ENCODE data around the gene CCDC127. TPM values are rescaled to one million over a fixed set of nuclear protein-coding genes. Genes with fewer than 3 reads are reported as not detected.
A peak's percentile ranks its signal among the peaks of the same experiment; 100 is the strongest.

Gene CCDC127
- total and polyA plus RNA-seq, 4 donors = 2.1 to 6.7 (median 4.2) TPM

- WGBS, 2 donors = 36% methylated on average over 16 of the region's 16 CpGs
- intact Hi-C loops (cut with DNase I) = no loop called here
- Histone ChIP-seq H3K36me3 (ENCODE audit: control insufficient read depth in 1 of 2, insufficient read depth in 2 of 2, low read length in 1 of 2) (no peaks in the 10 kb centered on the region), H3K27ac (ENCODE audit: low read depth in 1 of 2, low read length in 2 of 2) (no peak overlapping the region), H3K4me3 (ENCODE audit: low read length in 2 of 2) (no peak overlapping the region), H3K27me3 (ENCODE audit: control insufficient read depth in 1 of 2, insufficient read depth in 2 of 2, low read length in 1 of 2) (no peaks in the 10 kb centered on the region), H3K4me1 (ENCODE audit: control insufficient read depth in 1 of 2, insufficient read depth in 2 of 2, low read length in 2 of 2) (no peaks in the 10 kb centered on the region), H3K9me3 (ENCODE audit: control insufficient read depth, low read length) (no peaks in the 10 kb centered on the region)
- DNase-seq = peak in 1 of 2 donors; percentile 75
- ATAC-seq (ENCODE audit: low FRiP score) = no peak
These were observed 27.5 kb downstream of the CCDC127 start for GRCh38 chr5:190366-191035.

GRCh38 chr5:189976-190365 is 28.0 kb downstream of the CCDC127 start:
- peak; percentile 42 to 64 for DNase-seq
- Histone ChIP-seq H3K4me3 (ENCODE audit: low read length in 2 of 2) (no peak overlapping the region), H3K27me3 (ENCODE audit: control insufficient read depth in 1 of 2, insufficient read depth in 2 of 2, low read length in 1 of 2) (no peaks in the 10 kb centered on the region), H3K27ac (ENCODE audit: low read depth in 1 of 2, low read length in 2 of 2) (no peak overlapping the region), H3K4me1 (ENCODE audit: control insufficient read depth in 1 of 2, insufficient read depth in 2 of 2, low read length in 2 of 2) (no peaks in the 10 kb centered on the region), H3K9me3 (ENCODE audit: control insufficient read depth, low read length) (no peaks in the 10 kb centered on the region), H3K36me3 (ENCODE audit: control insufficient read depth in 1 of 2, insufficient read depth in 2 of 2, low read length in 1 of 2) (no peaks in the 10 kb centered on the region)
- intact Hi-C loops (cut with DNase I) = no loop called here
- ATAC-seq (ENCODE audit: low FRiP score) = no peak
- 71 to 78% methylated on average over 11 of the region's 11 CpGs for WGBS, 2 donors

- H3K9me3 ChIP-seq (ENCODE audit: control insufficient read depth, low read length) = no peaks in the 10 kb centered on the region
- intact Hi-C loops (cut with DNase I) = no loop called here
- no peaks in the 10 kb centered on the region for H3K27me3 ChIP-seq (ENCODE audit: control insufficient read depth in 1 of 2, insufficient read depth in 2 of 2, low read length in 1 of 2)
- no peak overlapping the region for H3K27ac ChIP-seq (ENCODE audit: low read depth in 1 of 2, low read length in 2 of 2)
- no peak for ATAC-seq (ENCODE audit: low FRiP score)
- H3K4me3 ChIP-seq (ENCODE audit: low read length in 2 of 2) = no peak overlapping the region
- H3K4me1 ChIP-seq (ENCODE audit: control insufficient read depth in 1 of 2, insufficient read depth in 2 of 2, low read length in 2 of 2) = no peaks in the 10 kb centered on the region
- 84 to 97% methylated on average over 10 of the region's 10 CpGs for WGBS, 2 donors
- DNase-seq = peak in 1 of 2 donors; percentile 35
- H3K36me3 ChIP-seq (ENCODE audit: control insufficient read depth in 1 of 2, insufficient read depth in 2 of 2, low read length in 1 of 2) = no peaks in the 10 kb centered on the region
These were observed 28.5 kb downstream of the CCDC127 start for GRCh38 chr5:189486-189885.

- no peaks in the 10 kb centered on the region for H3K9me3 ChIP-seq (ENCODE audit: control insufficient read depth, low read length)
- WGBS, 2 donors = 37 to 42% methylated on average over 37 of the region's 37 CpGs
- ATAC-seq (ENCODE audit: low FRiP score) (peak; percentile 86), DNase-seq (peak; percentile 90 to 96)
- intact Hi-C loops (cut with DNase I) = no loop called here
- no peak overlapping the region for H3K27ac ChIP-seq (ENCODE audit: low read depth in 1 of 2, low read length in 2 of 2)
- H3K36me3 ChIP-seq (ENCODE audit: control insufficient read depth in 1 of 2, insufficient read depth in 2 of 2, low read length in 1 of 2) = no peaks in the 10 kb centered on the region
- no peaks in the 10 kb centered on the region for H3K4me1 ChIP-seq (ENCODE audit: control insufficient read depth in 1 of 2, insufficient read depth in 2 of 2, low read length in 2 of 2)
- no peaks in the 10 kb centered on the region for H3K27me3 ChIP-seq (ENCODE audit: control insufficient read depth in 1 of 2, insufficient read depth in 2 of 2, low read length in 1 of 2)
- no peak overlapping the region for H3K4me3 ChIP-seq (ENCODE audit: low read length in 2 of 2)
These were observed 29.2 kb downstream of the CCDC127 start for GRCh38 chr5:188488-189481.

GRCh38 chr5:187617-188451 is 30.1 kb downstream of the CCDC127 start:
- no peaks in the 10 kb centered on the region for H3K36me3 ChIP-seq (ENCODE audit: control insufficient read depth in 1 of 2, insufficient read depth in 2 of 2, low read length in 1 of 2)
- intact Hi-C loops (cut with DNase I) = no loop called here
- 50 to 57% methylated on average over 20 to 21 of the region's 21 CpGs for WGBS, 2 donors
- H3K4me1 ChIP-seq (ENCODE audit: control insufficient read depth in 1 of 2, insufficient read depth in 2 of 2, low read length in 2 of 2) = no peaks in the 10 kb centered on the region
- DNase-seq (peak; percentile 52 to 71), ATAC-seq (ENCODE audit: low FRiP score) (no peak)
- H3K9me3 ChIP-seq (ENCODE audit: control insufficient read depth, low read length) = no peaks in the 10 kb centered on the region
- no peak overlapping the region for H3K4me3 ChIP-seq (ENCODE audit: low read length in 2 of 2)
- no peaks in the 10 kb centered on the region for H3K27me3 ChIP-seq (ENCODE audit: control insufficient read depth in 1 of 2, insufficient read depth in 2 of 2, low read length in 1 of 2)
- no peak overlapping the region for H3K27ac ChIP-seq (ENCODE audit: low read depth in 1 of 2, low read length in 2 of 2)

- Histone ChIP-seq H3K27ac (ENCODE audit: low read depth in 1 of 2, low read length in 2 of 2) (no peak overlapping the region), H3K27me3 (ENCODE audit: control insufficient read depth in 1 of 2, insufficient read depth in 2 of 2, low read length in 1 of 2) (no peaks in the 10 kb centered on the region), H3K9me3 (ENCODE audit: control insufficient read depth, low read length) (no peaks in the 10 kb centered on the region), H3K4me1 (ENCODE audit: control insufficient read depth in 1 of 2, insufficient read depth in 2 of 2, low read length in 2 of 2) (no peaks in the 10 kb centered on the region), H3K4me3 (ENCODE audit: low read length in 2 of 2) (no peak overlapping the region), H3K36me3 (ENCODE audit: control insufficient read depth in 1 of 2, insufficient read depth in 2 of 2, low read length in 1 of 2) (no peaks in the 10 kb centered on the region)
- DNase-seq = peak; percentile 29 to 64
- 83 to 86% methylated on average over 13 of the region's 13 CpGs for WGBS, 2 donors
- intact Hi-C loops (cut with DNase I) = no loop called here
- ATAC-seq (ENCODE audit: low FRiP score) = no peak
These were observed 30.9 kb downstream of the CCDC127 start for GRCh38 chr5:187042-187431.

- 91 to 95% methylated on average over 28 of the region's 28 CpGs for whole genome bisulfite sequencing, 2 donors
- Histone ChIP-seq H3K27ac (ENCODE audit: low read depth in 1 of 2, low read length in 2 of 2) (no peak overlapping the region), H3K36me3 (ENCODE audit: control insufficient read depth in 1 of 2, insufficient read depth in 2 of 2, low read length in 1 of 2) (no peaks in the 10 kb centered on the region), H3K4me1 (ENCODE audit: control insufficient read depth in 1 of 2, insufficient read depth in 2 of 2, low read length in 2 of 2) (no peaks in the 10 kb centered on the region), H3K4me3 (ENCODE audit: low read length in 2 of 2) (no peak overlapping the region), H3K9me3 (ENCODE audit: control insufficient read depth, low read length) (no peaks in the 10 kb centered on the region), H3K27me3 (ENCODE audit: control insufficient read depth in 1 of 2, insufficient read depth in 2 of 2, low read length in 1 of 2) (no peaks in the 10 kb centered on the region)
- ATAC-seq (ENCODE audit: low FRiP score) = no peak
- intact Hi-C loops (cut with DNase I) = no loop called here
- DNase-seq = peak in 1 of 2 donors; percentile 40
These were observed 31.6 kb downstream of the CCDC127 start for GRCh38 chr5:186091-187041.
